Measurements from ENCODE around the gene STEAP4.
"Not testable (repeated sequence)": the region's sequence is repeated elsewhere in the genome, so short reads cannot be mapped to it uniquely, and the experiment has no call there.

GRCh38 chr7:88274856-88275255 lies 31.8 kb downstream of the STEAP4 start:
- not testable (repeated sequence) for TF ChIP-seq TBP (optimal IDR thresholded peaks at IDR 0.05; ENCODE audit: low read depth, low read length); PRMT5 (CRISPR knock-in tag; IDR thresholded peaks at IDR 0.05); SIN3A (IDR thresholded peaks at IDR 0.05; ENCODE audit: borderline replicate concordance in 2 of 2, control insufficient read depth in 1 of 2, low read depth in 2 of 2, low read length in 2 of 2); PRDM10 (IDR thresholded peaks at IDR 0.05; ENCODE audit: partially characterized antibody); RFX5 (IDR thresholded peaks at IDR 0.05; ENCODE audit: low read depth, low read length); MEF2A (IDR thresholded peaks at IDR 0.05; ENCODE audit: control insufficient read depth, low read depth, low read length); MAX (CRISPR knock-in tag; IDR thresholded peaks at IDR 0.05); ZFP1 (CRISPR knock-in tag; IDR thresholded peaks at IDR 0.05); E2F3 (CRISPR knock-in tag; IDR thresholded peaks at IDR 0.05); ZNF263 (CRISPR knock-in tag; IDR thresholded peaks at IDR 0.05; ENCODE audit: borderline replicate concordance); RB1 (IDR thresholded peaks at IDR 0.05; ENCODE audit: low read depth)
- TF ChIP-seq, protein P1, sequence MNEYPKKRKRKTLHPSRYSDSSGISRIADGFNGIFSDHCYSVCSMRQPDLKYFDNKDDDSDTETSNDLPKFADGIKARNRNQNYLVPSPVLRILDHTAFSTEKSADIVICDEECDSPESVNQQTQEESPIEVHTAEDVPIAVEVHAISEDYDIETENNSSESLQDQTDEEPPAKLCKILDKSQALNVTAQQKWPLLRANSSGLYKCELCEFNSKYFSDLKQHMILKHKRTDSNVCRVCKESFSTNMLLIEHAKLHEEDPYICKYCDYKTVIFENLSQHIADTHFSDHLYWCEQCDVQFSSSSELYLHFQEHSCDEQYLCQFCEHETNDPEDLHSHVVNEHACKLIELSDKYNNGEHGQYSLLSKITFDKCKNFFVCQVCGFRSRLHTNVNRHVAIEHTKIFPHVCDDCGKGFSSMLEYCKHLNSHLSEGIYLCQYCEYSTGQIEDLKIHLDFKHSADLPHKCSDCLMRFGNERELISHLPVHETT (CRISPR knock-in tag; conservative IDR thresholded peaks at IDR 0.05 in 1 of 2, IDR thresholded peaks at IDR 0.05 in 1 of 2) = not testable (repeated sequence)
- TF ChIP-seq, protein P2, sequence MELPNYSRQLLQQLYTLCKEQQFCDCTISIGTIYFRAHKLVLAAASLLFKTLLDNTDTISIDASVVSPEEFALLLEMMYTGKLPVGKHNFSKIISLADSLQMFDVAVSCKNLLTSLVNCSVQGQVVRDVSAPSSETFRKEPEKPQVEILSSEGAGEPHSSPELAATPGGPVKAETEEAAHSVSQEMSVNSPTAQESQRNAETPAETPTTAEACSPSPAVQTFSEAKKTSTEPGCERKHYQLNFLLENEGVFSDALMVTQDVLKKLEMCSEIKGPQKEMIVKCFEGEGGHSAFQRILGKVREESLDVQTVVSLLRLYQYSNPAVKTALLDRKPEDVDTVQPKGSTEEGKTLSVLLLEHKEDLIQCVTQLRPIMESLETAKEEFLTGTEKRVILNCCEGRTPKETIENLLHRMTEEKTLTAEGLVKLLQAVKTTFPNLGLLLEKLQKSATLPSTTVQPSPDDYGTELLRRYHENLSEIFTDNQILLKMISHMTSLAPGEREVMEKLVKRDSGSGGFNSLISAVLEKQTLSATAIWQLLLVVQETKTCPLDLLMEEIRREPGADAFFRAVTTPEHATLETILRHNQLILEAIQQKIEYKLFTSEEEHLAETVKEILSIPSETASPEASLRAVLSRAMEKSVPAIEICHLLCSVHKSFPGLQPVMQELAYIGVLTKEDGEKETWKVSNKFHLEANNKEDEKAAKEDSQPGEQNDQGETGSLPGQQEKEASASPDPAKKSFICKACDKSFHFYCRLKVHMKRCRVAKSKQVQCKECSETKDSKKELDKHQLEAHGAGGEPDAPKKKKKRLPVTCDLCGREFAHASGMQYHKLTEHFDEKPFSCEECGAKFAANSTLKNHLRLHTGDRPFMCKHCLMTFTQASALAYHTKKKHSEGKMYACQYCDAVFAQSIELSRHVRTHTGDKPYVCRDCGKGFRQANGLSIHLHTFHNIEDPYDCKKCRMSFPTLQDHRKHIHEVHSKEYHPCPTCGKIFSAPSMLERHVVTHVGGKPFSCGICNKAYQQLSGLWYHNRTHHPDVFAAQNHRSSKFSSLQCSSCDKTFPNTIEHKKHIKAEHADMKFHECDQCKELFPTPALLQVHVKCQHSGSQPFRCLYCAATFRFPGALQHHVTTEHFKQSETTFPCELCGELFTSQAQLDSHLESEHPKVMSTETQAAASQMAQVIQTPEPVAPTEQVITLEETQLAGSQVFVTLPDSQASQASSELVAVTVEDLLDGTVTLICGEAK (IDR thresholded peaks at IDR 0.05) = not testable (repeated sequence)
- TF ChIP-seq, protein P2 (CRISPR knock-in tag; IDR thresholded peaks at IDR 0.05) = not testable (repeated sequence)
